ENCODE results near the gene HBG2.
A peak's percentile ranks its signal among the peaks of the same experiment; 100 is the strongest.

The HBG2 gene

DNA sequence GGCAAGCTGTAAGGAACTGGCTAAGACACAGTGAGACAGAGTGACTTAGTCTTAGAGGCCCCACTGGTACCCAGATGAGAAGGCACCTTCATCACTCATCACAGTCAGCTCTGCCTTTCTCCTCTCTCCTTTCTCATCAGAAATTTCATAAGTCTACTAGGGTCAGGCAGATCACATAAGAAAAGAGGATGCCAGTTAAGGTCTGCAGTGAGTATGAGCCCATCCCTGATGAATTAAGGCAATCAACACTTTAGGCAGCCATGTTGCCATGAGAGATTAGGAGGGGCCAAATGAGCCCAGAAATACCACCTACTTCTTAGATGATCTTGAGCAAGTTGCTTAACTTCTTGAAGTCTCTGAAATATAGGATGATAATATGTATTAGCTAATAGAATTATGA, 27.0 kb upstream of the HBG2 start:
- Histone ChIP-seq H3K27ac (replicated peaks) (no peak overlapping the region), H3K4me3 (replicated peaks; ENCODE audit: insufficient read depth, low read length) (no peak overlapping the region), H3K27me3 (ENCODE audit: insufficient read depth, poor library complexity, severe bottlenecking) (no peaks in the 10 kb centered on the region)
- no peak for DNase-seq (ENCODE audit: low read depth in 1 of 2, low spot score in 1 of 2)
- TF ChIP-seq, protein P1, sequence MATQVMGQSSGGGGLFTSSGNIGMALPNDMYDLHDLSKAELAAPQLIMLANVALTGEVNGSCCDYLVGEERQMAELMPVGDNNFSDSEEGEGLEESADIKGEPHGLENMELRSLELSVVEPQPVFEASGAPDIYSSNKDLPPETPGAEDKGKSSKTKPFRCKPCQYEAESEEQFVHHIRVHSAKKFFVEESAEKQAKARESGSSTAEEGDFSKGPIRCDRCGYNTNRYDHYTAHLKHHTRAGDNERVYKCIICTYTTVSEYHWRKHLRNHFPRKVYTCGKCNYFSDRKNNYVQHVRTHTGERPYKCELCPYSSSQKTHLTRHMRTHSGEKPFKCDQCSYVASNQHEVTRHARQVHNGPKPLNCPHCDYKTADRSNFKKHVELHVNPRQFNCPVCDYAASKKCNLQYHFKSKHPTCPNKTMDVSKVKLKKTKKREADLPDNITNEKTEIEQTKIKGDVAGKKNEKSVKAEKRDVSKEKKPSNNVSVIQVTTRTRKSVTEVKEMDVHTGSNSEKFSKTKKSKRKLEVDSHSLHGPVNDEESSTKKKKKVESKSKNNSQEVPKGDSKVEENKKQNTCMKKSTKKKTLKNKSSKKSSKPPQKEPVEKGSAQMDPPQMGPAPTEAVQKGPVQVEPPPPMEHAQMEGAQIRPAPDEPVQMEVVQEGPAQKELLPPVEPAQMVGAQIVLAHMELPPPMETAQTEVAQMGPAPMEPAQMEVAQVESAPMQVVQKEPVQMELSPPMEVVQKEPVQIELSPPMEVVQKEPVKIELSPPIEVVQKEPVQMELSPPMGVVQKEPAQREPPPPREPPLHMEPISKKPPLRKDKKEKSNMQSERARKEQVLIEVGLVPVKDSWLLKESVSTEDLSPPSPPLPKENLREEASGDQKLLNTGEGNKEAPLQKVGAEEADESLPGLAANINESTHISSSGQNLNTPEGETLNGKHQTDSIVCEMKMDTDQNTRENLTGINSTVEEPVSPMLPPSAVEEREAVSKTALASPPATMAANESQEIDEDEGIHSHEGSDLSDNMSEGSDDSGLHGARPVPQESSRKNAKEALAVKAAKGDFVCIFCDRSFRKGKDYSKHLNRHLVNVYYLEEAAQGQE (IDR thresholded peaks at IDR 0.05; ENCODE audit: insufficient replicate concordance, low read depth), result no peak
- no peak for TF ChIP-seq SPI1 (IDR thresholded peaks at IDR 0.05; ENCODE audit: borderline replicate concordance, low read depth)
- TF ChIP-seq POLR2AphosphoS5 (IDR thresholded peaks at IDR 0.05; ENCODE audit: low read depth), result no peak
- TF ChIP-seq GABPA (IDR thresholded peaks at IDR 0.05; ENCODE audit: low read depth), result no peak
- TF ChIP-seq, protein P2, sequence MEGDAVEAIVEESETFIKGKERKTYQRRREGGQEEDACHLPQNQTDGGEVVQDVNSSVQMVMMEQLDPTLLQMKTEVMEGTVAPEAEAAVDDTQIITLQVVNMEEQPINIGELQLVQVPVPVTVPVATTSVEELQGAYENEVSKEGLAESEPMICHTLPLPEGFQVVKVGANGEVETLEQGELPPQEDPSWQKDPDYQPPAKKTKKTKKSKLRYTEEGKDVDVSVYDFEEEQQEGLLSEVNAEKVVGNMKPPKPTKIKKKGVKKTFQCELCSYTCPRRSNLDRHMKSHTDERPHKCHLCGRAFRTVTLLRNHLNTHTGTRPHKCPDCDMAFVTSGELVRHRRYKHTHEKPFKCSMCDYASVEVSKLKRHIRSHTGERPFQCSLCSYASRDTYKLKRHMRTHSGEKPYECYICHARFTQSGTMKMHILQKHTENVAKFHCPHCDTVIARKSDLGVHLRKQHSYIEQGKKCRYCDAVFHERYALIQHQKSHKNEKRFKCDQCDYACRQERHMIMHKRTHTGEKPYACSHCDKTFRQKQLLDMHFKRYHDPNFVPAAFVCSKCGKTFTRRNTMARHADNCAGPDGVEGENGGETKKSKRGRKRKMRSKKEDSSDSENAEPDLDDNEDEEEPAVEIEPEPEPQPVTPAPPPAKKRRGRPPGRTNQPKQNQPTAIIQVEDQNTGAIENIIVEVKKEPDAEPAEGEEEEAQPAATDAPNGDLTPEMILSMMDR (IDR thresholded peaks at IDR 0.05; ENCODE audit: insufficient read depth, low read length), result no peak

DNA sequence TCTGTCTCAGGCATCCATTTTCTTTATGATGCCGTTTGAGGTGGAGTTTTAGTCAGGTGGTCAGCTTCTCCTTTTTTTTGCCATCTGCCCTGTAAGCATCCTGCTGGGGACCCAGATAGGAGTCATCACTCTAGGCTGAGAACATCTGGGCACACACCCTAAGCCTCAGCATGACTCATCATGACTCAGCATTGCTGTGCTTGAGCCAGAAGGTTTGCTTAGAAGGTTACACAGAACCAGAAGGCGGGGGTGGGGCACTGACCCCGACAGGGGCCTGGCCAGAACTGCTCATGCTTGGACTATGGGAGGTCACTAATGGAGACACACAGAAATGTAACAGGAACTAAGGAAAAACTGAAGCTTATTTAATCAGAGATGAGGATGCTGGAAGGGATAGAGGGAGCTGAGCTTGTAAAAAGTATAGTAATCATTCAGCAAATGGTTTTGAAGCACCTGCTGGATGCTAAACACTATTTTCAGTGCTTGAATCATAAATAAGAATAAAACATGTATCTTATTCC, 26.1 kb upstream of the HBG2 start:
- TF ChIP-seq POLR2AphosphoS5 (IDR thresholded peaks at IDR 0.05; ENCODE audit: low read depth) (no peak), SPI1 (IDR thresholded peaks at IDR 0.05; ENCODE audit: borderline replicate concordance, low read depth) (no peak), GABPA (IDR thresholded peaks at IDR 0.05; ENCODE audit: low read depth) (no peak)
- TF ChIP-seq, protein P1 (IDR thresholded peaks at IDR 0.05; ENCODE audit: insufficient replicate concordance, low read depth), result no peak
- TF ChIP-seq, protein P2 (IDR thresholded peaks at IDR 0.05; ENCODE audit: insufficient read depth, low read length), result no peak
- DNase-seq (ENCODE audit: low read depth in 1 of 2, low spot score in 1 of 2), result peak; percentile 66 to 78
- Histone ChIP-seq H3K27me3 (ENCODE audit: insufficient read depth, poor library complexity, severe bottlenecking) (no peaks in the 10 kb centered on the region), H3K4me3 (replicated peaks; ENCODE audit: insufficient read depth, low read length) (no peak overlapping the region), H3K27ac (replicated peaks) (no peak overlapping the region)

DNA sequence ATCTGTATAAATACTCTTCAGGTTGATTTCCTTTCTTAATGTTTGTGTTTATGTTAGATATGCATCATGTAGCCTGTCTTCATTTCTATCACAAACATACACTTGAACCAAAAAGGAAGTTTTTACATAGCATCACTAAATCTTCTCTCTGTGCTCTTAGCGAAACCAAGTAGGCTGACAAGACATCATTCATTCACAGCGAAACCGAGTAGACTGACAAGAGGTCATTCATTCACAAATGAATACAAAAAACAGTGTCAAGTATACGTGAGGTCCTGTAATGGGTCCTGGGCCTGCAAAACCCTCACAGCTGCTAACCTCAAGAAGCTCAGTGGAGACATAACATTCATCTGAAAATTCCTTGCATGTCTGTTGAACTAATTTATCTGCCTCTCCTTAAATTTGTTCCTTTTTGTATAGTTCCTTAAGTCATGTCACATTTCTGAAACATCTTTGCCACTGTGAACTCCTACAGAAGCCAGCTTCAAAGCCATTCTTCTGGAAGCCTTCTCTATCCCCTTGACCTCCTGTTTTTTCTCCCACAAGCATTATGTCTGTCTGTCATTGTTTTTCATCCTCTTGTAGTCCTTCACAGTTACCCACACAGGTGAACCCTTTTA, 25.0 kb upstream of the HBG2 start:
- H3K4me3 ChIP-seq (replicated peaks; ENCODE audit: insufficient read depth, low read length), result no peak overlapping the region
- DNase-seq (ENCODE audit: low read depth in 1 of 2, low spot score in 1 of 2), result no peak
- no peak overlapping the region for H3K27ac ChIP-seq (replicated peaks)
- H3K27me3 ChIP-seq (ENCODE audit: insufficient read depth, poor library complexity, severe bottlenecking), result no peaks in the 10 kb centered on the region
- TF ChIP-seq GABPA (IDR thresholded peaks at IDR 0.05; ENCODE audit: low read depth) (no peak), POLR2AphosphoS5 (IDR thresholded peaks at IDR 0.05; ENCODE audit: low read depth) (no peak), SPI1 (IDR thresholded peaks at IDR 0.05; ENCODE audit: borderline replicate concordance, low read depth) (no peak)
- TF ChIP-seq, protein P2 (IDR thresholded peaks at IDR 0.05; ENCODE audit: insufficient read depth, low read length), result no peak
